HG02943 (cell line): Measurements from ENCODE around the gene CNGB1.
"Not testable (repeated sequence)": the region's sequence is repeated elsewhere in the genome, so short reads cannot be mapped to it uniquely, and the experiment has no call there.

Source experiments
- ATAC-seq: cut with Tn5 transposase; IDR thresholded peaks from one replicate; pipeline ENCODE4 v1.9.1; 2021; ENCODE audit warnings: mild to moderate bottlenecking, low read depth, moderate library complexity; ENCODE audit not compliant: unreplicated experiment

Gene CNGB1

DNA sequence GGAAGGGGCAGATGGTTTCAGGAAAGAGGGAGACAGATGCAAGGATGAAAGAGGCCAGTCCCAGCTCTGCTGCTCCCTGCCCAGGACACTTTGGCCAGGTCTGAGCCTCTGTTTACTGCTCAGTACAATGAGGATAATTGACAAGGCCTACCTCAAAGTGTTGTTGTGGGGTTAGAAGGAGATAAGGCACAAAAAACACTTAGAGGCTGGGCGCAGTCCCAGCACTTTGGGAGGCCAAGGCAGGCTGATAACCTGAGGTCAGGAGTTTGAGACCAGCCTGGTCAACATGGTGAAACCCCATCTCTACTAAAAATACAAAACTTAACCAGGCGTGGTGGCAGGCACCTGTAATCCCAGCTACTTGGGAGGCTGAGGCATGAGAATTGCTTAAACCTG, 7.1 kb upstream of the CNGB1 start:
- not testable (repeated sequence) for ATAC-seq

DNA sequence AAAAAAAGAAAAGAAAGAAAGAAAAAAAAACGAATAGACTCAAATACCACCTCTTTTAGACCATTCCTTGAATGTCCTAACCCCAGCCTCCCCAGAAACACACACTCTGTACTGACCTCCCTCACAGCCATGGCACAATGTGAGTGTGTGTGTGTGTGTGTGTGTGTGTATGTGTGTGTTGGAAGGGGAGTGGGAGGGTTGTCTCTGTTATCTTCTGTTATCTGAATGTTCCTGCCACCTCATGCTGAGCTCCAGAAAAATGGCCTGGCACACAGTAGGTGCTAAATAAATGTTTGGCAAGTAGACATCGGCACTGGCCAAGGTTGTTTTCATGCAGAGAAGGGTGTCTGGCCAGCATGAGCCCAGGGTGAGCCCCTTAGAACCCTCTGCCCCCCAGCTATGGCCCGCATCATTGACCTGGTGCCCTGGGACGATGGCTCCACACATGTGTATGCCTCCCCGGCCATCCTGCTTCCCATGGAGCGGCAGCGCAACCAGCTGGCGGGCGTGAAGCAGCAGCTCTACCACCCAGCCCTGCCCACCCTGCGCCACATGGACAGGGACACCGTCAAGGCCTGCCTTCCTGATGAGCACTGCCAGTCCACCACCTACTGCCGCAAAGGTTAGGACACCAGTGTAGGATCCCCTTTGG, 6.6 kb upstream of the CNGB1 start:
- ATAC-seq: no peak

DNA sequence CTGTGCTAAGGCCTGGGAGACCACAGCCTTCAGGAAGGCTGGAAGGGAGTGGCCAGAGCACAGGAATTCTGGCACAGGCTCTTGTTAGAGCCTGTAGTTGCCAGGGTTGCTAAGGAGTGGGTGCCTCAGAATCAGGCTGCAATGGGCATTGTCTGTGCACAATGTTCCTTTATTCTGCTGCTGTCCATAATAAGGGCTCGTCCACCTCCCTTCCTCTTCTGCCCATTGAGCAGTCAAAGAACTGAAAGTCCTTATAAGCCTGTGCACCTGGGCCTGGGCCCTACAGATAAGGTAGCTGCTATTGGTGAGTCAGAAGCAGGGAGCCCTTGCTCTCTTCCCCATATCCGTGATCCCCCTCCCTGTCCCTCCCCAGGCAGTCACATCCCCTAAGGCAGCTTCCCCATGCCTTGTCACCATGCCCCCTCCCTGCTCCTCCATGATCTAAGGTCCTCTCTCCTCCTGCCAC, 5.4 kb upstream of the CNGB1 start:
- no peak for ATAC-seq

DNA sequence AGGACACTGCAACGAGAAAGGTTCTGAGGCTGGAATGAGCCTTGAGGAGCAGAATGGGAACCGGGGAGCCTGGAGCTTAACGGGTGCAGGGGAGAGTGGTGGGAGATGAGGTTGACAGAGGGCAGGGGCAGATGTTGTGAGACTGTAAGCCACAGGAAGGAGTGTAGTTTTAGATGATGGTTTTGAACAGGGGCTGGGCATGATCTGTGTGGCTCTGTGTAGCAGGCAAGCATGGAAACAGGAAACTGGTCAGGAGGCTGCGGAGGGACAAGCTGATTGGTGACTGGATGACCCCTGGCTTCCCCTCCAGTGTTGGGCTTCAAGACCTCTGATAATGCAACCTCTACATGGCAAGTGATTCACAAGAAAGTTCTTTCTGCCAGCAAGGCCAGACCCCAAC, 1.4 kb upstream of the CNGB1 start:
- ATAC-seq: no peak

DNA sequence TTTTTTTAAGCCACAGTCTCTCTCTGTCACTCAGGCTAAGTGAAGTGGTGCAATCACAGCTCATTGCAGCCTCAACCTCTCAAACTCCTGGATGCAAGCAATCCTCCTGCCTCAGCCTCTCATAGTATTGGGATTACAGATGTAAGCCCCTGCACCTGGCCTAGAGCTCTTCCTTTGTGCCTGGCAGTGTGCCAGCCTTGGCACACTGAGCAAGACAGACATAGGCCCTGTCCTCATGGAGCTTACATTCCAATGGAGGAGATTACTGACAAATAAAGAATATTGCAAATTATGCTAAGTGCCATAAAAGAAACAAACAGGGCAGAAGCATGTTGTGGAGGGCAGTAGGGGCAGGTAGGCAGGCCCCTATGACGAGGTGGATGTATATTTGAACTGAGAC, 920 bp upstream of the CNGB1 start:
- ATAC-seq: no peak

DNA sequence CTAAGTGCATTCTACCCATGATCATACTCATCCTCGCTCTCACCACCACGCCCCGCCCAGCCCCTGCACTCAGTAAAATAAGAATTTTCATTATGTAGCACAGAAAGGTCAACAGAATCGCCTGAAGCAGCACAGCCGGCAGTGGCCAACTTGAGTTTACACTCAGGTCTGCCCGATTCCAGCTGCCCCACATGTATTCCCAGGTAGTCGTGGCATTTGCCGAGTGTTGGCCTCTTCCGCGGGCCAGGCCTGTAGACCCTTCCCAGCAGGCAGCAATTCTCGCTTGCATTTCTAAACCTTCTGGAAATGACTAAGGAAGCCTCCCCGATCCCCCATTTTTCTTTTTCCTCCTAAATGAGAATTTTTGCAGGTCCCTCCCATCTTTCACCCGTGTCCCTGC, 609 bp downstream of the CNGB1 start:
- ATAC-seq: no peak

DNA sequence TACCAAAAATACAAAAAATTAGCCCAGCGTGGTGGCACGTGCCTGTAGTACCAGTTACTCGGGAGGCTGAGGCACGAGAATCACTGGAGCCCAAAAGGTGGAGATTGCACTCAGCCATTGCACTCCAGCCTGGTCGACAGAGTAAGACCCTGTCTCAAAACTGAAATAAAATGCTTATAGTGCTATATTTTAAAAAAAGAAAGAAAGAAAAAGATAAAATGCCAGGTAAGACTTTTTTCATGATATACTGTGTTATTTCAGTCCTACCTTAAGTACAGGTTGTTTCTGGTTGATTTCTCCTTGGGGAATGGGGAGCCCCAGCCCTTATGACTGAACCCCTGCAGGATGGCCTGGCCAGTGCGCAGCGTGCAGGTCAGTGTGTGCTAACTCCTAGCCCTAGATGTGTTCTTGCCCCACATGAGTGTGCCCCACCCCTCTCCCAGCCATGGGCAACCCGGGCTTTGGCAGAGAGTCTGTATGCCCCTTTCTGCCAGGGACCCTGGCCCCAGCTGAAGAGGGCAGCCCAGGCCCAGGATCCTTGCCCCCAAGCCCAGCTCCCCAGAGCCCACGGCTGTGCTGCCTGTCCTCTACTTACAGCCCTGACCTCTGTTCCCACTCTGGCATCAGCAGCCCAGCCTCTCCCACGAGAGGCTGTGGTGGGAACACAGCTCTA, 1.3 kb downstream of the CNGB1 start:
- no peak for ATAC-seq

DNA sequence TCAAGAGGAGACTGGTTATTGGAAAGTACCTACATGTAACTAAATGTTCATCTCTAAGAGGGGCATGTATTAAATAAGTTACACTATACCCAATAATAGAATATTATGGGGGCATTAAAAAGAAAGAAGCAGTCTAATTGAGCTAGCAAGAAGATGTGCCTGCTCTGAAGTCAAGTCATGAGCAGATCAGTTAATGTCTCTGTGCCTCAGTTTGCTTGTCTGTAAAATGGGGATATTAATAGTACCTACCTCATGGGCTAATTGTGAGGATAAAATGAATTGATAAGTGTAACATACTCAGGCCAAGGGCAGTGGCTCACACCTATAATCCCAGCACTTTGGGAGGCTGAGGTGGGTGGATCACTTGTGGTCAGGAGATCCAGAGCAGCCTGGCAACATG, 3.0 kb downstream of the CNGB1 start:
- no peak for ATAC-seq

DNA sequence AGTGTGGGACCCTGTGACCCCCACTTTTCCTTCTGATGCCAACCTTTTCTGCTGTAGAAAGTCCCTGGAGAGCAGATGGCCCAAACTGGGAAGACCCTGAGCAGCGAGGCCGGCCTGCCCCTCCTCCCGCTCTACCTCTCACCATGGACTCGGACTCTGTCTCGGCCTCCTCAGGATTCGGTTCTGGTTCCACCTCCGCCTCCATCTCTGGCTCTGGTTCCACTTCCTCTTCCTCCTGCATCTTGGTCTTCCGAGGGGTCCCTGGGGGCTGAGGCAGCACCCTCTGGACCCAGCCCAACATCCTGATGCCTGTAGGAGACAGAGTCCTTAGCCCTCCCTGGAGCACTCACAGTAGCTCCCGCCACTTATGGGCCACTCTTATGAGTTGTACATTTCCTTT, 3.9 kb downstream of the CNGB1 start:
- ATAC-seq: no peak

DNA sequence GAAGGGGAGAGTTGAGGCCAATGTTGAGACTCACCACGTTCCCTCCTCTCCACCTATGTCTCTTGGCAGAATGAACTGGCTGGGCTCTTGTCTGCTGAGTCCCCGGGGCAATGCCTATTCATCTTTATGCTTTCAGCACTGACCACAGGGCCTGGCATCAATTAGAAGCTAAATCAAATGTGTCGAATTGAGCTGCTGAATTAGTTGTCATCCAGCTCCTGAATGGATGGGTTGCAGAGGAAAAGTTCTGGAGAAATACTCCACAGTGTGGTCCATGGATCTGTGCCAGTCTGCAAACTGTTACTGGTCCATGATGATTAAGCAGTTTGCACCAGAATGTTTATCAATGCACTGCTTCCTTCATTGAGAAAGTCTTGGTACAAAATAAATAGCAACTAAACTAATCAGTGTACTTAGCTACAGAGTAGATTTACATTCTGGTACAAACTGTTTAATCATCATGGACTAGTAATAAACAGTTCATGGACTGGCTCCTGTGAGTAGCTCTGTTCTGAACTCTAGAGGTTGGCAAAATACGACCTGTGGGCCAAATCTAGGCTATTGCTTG, 4.6 kb downstream of the CNGB1 start:
- ATAC-seq: no peak

DNA sequence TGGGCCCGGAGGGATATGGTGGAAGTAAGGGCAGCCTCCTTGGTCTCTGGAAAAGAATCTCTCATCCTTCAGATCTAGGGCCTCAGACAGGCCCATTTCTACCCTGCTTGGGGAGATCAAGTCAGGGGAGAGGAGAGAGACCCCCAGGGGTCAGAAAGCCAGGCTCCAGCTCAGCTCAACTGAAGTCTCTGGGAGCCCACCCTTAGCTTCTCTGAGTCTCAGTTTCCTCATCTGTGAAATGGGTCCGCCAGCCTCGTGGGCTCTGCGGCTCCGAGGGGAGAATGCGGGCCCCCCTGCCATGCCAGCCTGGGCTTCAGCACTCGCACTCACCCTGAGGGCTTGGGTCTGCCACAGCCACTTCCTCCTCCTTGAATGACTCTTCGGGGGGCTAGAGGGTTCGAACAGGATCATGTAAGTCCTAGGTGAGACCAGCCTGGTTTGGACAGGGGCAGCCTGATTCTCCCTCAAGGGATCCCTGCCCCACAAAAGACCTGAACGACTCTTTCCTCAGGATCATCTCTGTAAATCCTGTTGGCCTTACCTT, 6.7 kb downstream of the CNGB1 start:
- ATAC-seq: no peak

DNA sequence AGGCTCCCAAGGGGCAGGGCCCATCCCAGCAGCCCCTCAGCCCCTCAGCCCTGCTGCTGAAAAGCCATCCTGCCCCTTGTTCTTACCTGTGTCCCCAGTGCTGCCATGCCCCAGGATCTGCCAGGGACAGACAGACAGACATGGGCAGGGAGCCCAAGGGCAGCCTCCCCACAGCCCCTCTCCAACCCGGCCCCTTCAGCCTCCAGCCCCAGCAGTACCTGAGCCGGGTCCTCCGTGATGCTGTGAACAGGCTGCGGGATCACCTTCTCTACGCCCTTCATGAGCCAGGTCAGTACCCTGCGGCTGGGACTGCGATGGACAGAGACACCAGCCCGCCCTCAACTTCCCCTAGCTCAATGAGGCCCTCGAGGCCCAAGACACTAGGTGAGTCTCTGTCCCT, 8.2 kb downstream of the CNGB1 start:
- no peak for ATAC-seq

DNA sequence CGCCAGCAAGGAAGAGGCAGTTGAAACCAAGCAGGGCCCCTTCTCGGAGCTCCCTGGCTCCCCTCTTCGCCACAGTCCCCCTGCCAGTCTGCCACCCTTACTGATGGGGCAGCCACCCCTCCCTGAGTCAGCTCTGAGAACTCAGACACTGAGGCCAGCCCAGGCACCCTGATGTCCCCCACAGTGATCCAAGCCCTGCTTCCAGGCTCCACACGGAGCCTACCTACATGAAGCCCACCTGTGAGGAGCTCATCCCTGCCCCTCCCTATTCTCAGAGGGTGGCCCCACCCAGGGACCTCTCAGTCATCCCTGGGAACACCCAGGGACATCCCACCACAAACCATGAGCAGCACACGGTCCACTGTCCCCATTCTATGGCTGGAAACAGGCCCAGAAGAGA, 8.9 kb downstream of the CNGB1 start:
- no peak for ATAC-seq

DNA sequence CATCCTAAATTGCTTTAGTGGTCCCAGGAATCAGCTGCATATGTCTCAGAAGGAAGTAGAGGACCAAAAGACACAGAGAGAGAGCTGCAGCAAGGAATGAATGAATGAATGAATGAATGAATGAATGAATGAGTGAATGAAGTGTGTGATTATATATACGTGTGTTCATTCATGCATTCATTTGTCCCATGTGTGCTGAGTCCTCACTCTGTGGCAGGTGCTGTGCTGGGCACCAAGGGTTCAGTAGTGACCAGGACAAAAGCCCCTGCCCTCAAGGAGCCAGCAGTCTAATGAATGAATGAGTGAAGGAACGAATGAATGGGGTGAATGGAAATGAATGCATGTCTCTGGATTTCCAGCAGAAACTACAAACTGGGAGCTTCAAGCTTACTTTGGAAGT, 9.4 kb downstream of the CNGB1 start:
- no peak for ATAC-seq

DNA sequence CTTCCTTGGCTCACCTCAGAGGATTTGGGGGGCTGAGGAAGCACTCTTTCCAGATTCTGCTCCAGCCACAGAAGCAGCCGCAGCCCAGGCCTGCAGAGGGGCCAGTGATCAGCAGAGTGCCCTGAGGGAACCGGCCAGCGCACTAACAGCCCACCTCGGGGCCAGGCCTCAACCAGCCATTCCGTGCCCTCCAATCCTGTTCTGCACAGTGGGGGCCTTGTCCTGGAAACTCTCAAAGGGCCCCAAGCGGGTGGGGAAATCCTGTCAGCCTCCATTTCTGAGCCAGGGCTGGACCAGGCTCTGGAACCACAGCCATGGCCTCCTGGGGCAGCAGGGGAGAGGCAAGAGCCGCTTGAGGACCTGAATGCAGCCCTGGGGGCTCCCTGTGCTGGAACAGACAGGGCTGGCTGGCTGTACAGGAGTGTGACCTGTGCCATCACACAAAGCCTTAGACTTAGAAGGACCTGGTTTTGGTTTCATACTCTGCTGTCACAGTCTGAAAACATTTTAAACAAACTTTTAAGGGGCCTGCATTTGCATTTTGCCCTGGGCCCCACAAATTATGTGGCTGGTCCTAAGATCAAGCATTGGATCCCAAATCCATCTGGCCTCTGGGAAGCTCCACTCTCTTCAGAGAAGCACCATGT, 10.0 kb downstream of the CNGB1 start:
- ATAC-seq: no peak

DNA sequence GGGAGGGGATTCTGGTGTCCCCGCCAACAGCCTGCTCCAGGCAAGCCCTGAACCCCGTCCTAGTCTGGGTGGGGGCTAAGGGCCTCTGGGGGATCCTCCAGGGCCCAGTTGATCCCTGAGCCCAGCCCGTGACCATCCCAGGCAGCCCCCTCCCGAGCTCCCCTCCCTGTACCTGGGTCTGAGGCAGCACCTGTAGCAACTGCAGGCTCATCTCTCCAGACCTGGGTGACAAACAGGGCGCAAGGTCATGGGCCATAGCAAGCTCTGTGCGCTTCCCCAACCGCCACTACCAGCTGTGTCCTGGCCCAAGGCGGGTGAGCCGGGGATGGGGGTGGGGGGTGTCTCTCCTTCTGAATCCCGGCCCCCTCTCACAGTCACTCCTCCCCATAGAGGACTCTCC, 10.6 kb downstream of the CNGB1 start:
- no peak for ATAC-seq

DNA sequence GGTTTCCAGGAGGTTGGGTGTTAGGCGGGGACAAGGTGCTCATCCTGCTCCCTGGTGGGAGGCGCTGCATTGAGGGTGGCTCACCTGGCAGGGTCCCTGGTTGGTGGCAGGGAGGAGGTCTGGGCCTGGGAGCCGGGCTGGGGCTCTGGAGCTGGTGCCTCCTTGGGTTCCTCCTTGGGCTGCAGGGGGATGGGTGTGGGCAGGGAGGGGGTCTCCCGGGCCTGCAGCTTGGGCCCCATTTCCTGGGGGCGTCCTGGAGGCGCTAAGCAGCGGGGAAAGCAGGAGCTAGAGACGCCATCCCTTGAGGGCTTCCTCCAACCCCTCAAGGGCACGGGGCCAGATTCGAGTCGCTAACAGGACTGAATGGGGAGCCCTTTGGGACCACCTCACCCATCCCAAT, 11.1 kb downstream of the CNGB1 start:
- ATAC-seq: no peak

DNA sequence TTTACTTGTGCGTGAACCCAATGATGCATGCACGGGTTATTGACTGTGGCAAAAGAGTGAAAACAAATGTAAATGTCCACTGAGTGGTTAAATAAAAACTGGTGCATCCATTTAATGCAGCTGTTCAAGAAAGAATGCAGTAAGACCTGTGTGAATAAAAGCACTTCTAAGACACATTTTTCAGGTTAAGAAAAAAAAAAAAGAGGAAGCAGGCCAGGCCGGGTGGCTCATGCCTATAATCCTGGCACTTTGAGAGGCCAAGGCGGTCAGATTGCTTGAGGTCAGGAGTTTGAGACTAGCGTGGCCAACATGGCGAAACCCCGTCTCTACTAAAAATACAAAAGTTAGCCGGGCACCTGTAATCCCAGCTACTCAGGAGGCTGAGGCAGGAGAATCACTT, 11.8 kb downstream of the CNGB1 start:
- no peak for ATAC-seq

DNA sequence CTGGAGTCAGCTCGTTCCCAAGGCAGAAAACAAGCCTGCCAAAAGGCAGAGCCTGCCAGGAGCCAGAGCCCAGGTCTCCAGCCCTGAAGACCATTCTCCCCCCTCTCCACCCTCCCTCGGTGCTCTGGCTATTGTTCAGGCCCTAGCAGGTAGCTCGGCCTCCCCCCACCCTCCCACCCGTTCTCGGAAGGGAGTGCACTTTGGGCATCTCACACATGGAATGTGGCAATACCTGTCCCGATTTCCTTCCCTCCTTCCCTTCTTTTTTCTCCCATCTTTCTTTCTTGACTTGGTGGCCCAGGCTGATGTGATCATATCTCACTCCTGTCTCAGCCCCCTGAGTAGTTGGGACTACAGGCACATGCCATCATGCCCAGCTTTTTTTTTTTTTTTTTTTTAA, 12.4 kb downstream of the CNGB1 start:
- ATAC-seq: no peak

DNA sequence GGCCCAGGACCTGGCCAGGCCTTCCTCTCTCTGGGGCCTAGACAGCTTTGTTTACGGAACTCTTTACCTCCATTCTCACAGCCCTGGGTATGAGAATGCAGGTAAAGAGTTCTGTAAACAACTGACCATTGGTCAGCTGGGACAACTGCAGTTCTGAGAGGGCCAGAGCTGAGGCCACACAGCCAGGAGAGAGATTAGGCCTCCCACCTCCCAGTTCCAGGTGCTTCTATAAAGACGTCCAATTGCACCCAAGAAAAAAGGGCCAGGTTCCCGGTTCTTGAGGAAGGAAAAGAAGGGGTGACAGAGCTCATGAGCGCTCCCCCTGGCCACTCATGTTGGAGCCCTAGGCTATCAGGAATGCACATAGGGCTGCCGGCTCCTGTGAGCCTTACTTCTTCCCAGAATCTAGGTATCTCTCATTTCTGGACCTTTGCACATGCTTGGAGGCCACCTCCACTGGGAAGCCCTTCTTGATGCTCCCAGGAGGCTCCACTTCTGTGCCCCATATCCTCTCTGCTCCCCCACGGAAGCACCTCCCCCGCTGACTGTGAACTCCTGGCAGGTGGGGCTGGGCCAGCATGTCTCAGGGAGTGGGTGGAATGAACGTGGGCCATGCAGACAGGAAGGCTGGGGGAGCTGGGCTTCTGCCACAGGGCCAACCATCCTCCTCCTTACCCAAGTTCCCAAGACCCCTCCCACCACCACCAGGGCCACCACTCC, 13.1 kb downstream of the CNGB1 start:
- no peak for ATAC-seq
